Measurements from ENCODE around the gene IFI27L1. TPM values are rescaled to one million over a fixed set of nuclear protein-coding genes. Genes with fewer than 3 reads are reported as not detected.

IFI27L1 gene
- total RNA-seq, 2 donors from 2014 or later: 11.1 to 138 TPM

DNA sequence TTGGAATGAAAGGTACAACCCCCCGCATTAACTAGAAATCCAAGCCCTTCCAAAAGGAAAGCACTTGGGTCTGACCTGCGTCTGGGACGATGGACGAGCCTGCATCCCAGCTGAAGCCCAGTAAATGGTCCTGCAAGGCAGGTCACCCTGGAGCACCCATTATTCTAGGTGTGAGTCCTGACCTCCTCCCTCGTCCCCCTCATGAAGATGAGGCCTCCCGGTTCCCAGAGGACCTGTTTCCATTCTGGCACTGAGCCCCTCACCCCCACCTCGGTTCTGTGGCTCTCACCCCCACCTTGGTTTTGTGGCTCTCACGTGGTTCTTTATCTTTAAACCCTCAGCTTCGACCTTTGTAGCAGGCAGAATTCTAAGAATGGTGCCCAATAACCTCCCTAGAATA is 36.7 kb downstream of the IFI27L1 start:
- Histone ChIP-seq H3K4me1 (replicated peaks) (no peaks in the 10 kb centered on the region), H3K4me3 (no peak overlapping the region), H3K9me3 (no peaks in the 10 kb centered on the region), H3K27ac (no peak overlapping the region), H3K27me3 (replicated peaks; ENCODE audit: insufficient read depth) (no peaks in the 10 kb centered on the region), H3K36me3 (no peaks in the 10 kb centered on the region)
- TF ChIP-seq, protein P1, sequence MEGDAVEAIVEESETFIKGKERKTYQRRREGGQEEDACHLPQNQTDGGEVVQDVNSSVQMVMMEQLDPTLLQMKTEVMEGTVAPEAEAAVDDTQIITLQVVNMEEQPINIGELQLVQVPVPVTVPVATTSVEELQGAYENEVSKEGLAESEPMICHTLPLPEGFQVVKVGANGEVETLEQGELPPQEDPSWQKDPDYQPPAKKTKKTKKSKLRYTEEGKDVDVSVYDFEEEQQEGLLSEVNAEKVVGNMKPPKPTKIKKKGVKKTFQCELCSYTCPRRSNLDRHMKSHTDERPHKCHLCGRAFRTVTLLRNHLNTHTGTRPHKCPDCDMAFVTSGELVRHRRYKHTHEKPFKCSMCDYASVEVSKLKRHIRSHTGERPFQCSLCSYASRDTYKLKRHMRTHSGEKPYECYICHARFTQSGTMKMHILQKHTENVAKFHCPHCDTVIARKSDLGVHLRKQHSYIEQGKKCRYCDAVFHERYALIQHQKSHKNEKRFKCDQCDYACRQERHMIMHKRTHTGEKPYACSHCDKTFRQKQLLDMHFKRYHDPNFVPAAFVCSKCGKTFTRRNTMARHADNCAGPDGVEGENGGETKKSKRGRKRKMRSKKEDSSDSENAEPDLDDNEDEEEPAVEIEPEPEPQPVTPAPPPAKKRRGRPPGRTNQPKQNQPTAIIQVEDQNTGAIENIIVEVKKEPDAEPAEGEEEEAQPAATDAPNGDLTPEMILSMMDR (IDR thresholded peaks at IDR 0.05): no peak
- TF ChIP-seq POLR2AphosphoS5 (IDR thresholded peaks at IDR 0.05) (no peak), POLR2A (IDR thresholded peaks at IDR 0.05) (no peak)
- WGBS: 74% methylated on average over 9 of the region's 9 CpGs
- intact Hi-C loops (cut with DNase I): no loop called here
- DNase-seq (ENCODE audit: low spot score): no peak

DNA sequence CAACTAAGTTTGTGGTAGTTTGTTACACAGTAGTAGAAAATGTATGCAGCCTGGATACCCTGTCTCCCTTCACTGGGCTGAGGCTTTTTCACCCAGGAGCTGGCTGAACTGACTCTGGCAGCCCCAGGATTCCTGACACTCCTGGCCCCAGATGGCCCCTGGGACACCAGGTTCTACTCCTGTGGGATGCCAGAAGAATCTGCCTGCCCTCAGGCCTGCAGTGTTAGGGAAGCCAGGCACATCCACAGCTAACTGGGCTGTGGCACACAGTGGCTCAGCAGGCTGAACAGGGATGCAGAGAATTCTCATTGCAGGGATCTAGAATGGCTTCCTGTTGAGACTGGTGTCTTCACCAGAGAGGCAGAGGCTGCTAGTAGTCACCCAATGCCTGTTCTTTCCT is 38.0 kb downstream of the IFI27L1 start:
- Histone ChIP-seq H3K9me3 (no peaks in the 10 kb centered on the region), H3K36me3 (no peaks in the 10 kb centered on the region), H3K27me3 (replicated peaks; ENCODE audit: insufficient read depth) (no peaks in the 10 kb centered on the region), H3K4me3 (no peak overlapping the region), H3K27ac (no peak overlapping the region), H3K4me1 (replicated peaks) (no peaks in the 10 kb centered on the region)
- intact Hi-C loops (cut with DNase I): no loop called here
- no peak for DNase-seq (ENCODE audit: low spot score)
- TF ChIP-seq POLR2A (IDR thresholded peaks at IDR 0.05) (no peak), POLR2AphosphoS5 (IDR thresholded peaks at IDR 0.05) (no peak)
- TF ChIP-seq, protein P1 (IDR thresholded peaks at IDR 0.05): no peak

DNA sequence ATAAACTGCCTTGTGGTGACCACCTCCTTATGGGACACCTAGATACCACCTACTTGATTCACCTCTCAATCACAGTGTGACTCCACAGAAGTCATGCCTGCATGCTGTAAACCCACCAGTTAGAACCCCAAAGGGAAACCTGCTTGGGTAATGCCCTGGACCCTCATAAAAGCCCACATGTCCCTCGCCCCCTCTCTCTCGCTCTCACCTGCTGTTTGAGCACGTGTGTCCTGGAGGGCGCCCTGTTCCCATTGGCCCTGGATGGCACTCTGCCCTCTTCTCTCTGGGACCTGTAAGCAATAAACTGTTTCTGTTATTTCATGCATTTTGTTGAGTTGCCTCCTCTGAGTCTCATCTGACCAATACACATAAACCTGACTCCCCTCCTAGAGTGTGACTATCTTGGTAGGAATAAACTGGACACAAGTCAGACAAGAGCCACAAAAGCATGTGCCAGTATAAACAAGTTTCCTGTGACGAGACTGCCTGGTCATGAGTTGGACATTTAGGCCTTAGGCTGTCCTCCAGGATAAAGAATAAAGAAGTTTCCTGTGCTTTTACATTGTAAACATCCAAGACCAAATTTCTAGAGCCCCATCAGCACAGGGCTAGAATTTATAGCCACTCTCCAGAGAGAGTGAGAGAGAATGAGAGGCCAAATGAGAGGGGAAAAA is 39.7 kb downstream of the IFI27L1 start:
- Histone ChIP-seq H3K4me3 (no peak overlapping the region), H3K36me3 (no peaks in the 10 kb centered on the region), H3K4me1 (replicated peaks) (no peaks in the 10 kb centered on the region), H3K27ac (no peak overlapping the region), H3K9me3 (no peaks in the 10 kb centered on the region), H3K27me3 (replicated peaks; ENCODE audit: insufficient read depth) (no peaks in the 10 kb centered on the region)
- whole genome bisulfite sequencing: 77% methylated on average over 5 of the region's 5 CpGs
- intact Hi-C loops (cut with DNase I): no loop called here
- no peak for DNase-seq (ENCODE audit: low spot score)
- TF ChIP-seq, protein P1 (IDR thresholded peaks at IDR 0.05): no peak
- TF ChIP-seq POLR2A (IDR thresholded peaks at IDR 0.05) (no peak), POLR2AphosphoS5 (IDR thresholded peaks at IDR 0.05) (peak; percentile 66)

DNA sequence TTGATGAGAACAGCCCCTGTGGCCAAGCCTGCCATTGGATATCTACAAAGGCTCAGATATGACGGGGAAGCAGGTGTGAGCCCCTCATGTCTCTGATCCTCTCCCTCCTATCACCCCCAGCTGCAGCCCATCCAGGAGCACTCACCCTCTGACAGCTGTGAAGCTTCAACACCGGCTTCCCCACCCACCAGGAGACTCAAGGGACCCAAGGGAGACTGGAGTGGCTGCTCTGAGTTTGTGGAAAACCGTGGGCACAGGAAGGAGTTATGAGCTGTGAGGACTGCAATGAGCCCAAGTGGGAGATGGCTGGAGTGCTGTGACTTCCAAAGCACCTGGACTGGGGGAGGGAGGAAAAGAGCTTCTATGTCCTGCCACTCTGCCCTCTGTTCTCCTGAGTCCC is 40.4 kb downstream of the IFI27L1 start:
- H3K36me3 ChIP-seq: no peaks in the 10 kb centered on the region
- no peak overlapping the region for H3K27ac ChIP-seq
- DNase-seq (ENCODE audit: low spot score): no peak
- no peaks in the 10 kb centered on the region for H3K9me3 ChIP-seq
- no peaks in the 10 kb centered on the region for H3K4me1 ChIP-seq (replicated peaks)
- no peaks in the 10 kb centered on the region for H3K27me3 ChIP-seq (replicated peaks; ENCODE audit: insufficient read depth)
- TF ChIP-seq POLR2AphosphoS5 (IDR thresholded peaks at IDR 0.05) (no peak), POLR2A (IDR thresholded peaks at IDR 0.05) (no peak)
- TF ChIP-seq, protein P1 (IDR thresholded peaks at IDR 0.05): no peak
- 46% methylated on average over 3 of the region's 3 CpGs for WGBS
- H3K4me3 ChIP-seq: no peak overlapping the region
- intact Hi-C loops (cut with DNase I): no loop called here

DNA sequence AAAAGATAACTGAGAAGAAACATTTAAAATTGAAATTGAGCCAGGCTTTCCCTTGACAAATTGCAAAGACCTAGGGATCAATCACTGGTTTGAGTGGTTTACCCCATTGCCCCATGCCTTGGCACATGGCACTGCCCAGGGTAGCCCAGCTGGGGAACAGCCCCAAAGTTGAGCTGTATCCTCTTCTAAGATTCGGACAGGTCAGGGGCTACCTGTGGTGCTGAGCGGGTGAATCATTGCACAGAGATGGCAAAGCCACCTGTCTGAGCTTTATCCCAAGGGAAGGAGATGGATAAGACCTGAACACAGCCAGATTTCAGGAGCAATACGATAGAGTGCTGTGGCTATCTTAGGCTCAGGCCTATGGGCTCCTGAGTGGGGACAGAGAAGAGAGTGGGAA is 41.3 kb downstream of the IFI27L1 start:
- H3K27ac ChIP-seq: no peak overlapping the region
- TF ChIP-seq, protein P1 (IDR thresholded peaks at IDR 0.05): no peak
- no peak for TF ChIP-seq POLR2A (IDR thresholded peaks at IDR 0.05)
- TF ChIP-seq POLR2AphosphoS5 (IDR thresholded peaks at IDR 0.05): no peak
- no peaks in the 10 kb centered on the region for H3K9me3 ChIP-seq
- no peak overlapping the region for H3K4me3 ChIP-seq
- WGBS: 80% methylated on average over 3 of the region's 3 CpGs
- no peaks in the 10 kb centered on the region for H3K36me3 ChIP-seq
- intact Hi-C loops (cut with DNase I): no loop called here
- no peaks in the 10 kb centered on the region for H3K4me1 ChIP-seq (replicated peaks)
- DNase-seq (ENCODE audit: low spot score): no peak
- no peaks in the 10 kb centered on the region for H3K27me3 ChIP-seq (replicated peaks; ENCODE audit: insufficient read depth)
